ENCODE data around the gene SMG6.
A peak's percentile ranks its signal among the peaks of the same experiment; 100 is the strongest.

SMG6 gene

DNA sequence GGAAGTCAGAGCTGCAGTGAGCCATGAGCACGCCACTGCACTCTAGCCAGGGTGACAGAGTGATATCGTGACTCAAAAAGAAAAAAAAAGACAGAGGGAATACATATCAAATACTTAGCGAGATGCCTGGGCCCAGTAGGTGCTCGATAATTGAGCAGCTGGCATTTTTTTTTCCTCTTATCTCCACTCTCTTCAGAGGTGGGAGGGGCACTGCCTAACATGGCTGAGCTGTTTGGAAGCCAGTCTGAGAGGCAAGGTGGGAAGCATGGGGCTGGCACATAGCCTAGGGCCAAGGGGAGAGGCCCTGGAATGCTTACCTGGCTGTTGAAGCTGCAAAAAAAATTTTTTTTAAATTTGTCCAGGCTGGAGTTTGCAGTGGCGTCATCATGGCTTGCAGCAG, 210.2 kb downstream of the SMG6 start:
- no peak for DNase-seq

DNA sequence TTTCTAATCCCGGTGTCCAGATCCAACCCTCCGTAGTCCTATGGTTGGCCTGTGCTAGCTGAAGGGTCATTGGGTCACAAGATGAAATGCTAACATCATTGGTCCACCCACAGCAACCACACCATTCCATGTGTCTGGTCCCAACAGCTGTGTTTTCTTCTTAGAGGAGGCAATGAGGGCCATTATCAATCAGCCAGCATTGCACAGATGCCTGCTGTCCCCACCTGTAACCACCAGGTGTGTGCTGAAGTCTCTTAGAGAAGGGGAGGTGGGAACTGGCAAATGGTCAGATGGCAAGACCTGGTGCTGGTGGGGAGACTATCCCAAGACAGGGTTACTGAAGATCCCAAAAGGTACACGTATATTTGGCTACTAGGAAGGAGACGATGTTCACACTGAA, 211.3 kb downstream of the SMG6 start:
- DNase-seq: no peak

DNA sequence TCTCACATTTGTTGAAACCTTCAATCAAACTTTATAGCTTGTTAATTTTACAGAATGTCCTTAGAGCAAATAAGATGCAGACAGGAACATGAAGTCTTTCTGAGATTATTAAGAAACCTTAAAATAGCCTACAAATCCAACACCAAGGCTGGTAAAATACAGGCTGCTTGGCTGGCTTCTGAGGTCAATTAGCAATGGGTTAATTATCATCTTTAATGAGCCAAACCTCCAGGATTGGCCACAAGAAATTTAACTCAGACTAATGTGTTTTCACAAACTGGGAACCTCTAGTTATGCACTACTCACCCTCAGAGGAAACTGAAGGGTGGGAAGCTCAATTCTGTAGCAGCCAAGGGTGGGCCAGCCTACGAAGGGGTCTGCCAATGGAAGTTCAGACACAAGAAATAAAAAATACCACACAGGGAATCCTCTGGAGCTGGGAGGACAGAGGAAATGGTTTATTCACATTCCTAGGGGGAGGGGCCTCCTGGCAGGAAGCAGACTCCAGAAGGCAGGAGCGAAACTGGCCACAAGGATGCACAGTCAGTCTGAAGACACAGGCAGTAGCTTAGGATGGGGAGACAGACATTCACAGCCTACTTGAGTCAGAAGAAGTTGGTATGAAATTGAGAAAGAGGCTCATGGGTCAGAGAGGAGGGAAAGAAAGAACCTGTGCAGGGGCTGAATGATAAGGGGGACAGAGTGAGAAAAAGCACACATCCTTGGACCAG, 212.6 kb downstream of the SMG6 start:
- no peak for DNase-seq

DNA sequence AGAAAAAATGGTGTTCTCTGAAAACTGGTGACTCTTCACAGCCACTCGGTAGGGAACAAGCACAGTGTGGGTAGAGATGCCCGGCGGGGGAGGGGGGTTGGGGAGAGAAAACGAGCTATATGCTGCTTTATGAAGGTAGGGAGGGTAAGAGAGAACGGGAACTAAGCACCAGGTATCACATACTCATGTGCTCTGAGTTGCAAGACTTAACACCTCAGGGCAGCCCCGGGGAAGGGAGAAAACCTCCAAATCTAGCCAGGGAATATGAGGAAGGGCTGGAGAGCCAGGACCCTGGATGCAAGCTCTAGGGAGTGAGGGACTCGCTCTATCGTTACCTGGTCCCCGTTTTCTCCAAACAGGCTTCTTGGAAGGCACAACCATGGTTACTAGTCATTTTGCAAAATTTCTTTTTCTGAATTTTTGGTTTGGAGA, 213.4 kb downstream of the SMG6 start:
- DNase-seq: peak; percentile 28 to 29

DNA sequence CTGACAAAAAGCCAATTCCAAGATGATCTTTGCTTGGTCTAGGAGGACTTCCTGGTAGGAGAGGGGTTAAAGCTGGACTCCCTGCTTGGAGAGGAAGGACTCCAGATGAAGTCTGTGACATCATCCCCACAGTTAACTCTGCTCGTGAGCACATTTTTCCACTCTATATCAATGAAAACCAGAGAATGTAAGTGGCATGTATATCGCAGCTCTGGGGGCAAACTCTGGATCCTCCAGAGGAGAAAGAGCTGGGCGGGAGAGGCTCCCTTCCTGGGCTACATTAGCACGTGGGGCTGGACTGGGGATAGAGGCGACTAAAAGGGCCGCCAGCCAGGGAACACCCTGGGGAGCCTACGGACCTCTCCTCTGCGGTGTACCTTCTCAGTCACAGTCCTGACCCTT, 214.6 kb downstream of the SMG6 start:
- DNase-seq: no peak

DNA sequence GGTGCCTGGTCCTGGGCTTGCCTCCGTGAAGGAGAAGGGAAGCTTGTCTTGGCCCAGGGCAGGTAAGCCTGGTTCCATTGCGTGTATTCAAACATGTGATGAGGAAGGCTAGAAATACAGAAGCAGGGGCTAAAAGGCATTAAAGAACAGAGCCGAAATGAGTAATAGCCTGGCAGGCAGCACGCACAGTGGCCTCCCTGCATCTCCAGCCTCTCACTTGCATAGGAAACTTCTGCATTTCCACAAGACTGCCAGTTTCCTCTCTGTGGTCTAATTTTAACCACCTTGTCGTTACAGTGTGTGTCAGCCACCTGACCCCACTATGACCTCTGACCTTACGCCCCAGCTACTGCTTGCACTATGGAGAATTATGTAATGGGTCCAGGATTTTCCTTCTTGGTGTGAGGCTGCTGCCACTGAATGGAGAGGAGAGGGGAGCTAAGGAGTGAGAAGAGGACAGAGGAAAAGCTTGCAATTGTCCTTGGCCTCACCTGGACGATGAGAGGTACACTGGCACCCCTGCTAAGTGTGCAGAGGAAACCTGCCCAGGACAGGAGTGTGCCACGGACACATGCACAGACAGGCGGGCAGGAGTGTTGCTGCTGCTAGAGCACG, 215.9 kb downstream of the SMG6 start:
- DNase-seq: peak; percentile 38 to 41

DNA sequence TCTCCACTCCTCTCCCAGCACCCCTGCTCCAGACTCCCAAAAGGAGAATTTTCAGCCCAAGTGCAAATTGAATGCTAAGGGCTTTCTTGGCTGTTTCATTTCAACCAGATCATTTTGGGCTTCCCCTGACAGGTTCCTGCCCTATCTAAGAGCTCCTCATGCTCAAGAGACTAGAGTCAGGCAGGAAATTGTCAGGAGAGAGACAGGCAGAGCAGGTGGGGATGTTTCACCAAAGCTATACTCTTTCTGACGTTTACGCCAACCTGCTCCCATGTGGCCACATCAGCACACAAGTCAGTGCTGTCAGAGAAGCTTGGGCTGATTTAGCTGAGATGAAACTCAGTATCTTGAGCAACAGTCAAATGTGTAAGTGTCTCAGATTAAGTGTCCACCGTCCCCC, 217.3 kb downstream of the SMG6 start:
- no peak for DNase-seq

DNA sequence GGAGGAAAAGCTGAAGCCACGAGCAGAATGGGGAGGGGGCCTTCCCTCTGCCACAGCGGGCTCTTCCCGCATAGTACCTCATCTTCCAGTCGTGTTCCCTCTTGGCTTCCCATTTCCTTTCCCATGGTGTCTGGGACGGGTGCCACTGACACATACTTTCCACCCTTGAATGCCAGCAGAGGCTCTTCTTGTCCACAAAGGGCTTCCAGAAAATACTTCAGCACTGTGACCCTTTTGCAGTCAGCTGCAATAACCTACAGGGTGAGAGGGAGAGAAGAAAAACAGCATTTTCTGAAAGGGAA, 218.0 kb downstream of the SMG6 start:
- no peak for DNase-seq

DNA sequence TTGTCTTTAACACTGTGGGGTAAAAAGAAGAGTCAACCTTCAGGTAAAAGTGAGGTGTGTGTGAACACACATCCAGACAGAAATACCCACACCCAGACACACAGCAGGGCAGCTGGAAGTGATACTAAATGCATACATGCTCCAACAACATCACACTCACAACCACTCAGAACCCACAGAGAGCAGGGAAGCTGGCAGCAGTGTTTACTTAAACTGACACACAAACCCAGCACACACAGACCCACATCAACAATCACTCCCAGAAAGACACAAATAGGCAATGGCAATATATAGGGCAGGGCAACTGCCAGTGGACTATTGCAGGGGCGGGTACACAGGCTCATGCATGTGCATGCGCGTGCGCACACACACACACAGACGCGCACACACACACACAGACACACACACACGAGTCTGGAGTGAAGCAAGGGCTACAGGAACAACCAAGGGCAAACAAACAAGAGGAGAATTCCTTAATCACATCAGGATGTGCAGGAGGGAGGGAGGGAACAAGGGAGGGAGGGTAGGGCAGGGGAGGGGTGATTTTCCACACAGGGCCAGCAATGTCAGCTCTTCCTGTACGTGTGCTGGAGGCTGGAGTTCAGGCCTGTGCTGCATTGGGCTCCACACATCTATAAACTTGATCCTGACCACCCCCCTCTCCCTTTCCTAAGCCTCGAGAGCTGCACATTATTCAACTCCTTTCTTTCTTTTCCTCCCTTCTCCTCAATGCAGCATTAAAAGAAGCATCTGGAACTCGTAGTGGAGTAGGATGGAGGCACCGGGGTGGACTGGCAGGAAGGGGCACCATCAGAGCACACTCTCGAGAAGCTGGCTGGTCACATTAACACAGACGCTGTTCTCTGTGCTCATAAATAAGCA, 218.6 kb downstream of the SMG6 start:
- no peak for DNase-seq

DNA sequence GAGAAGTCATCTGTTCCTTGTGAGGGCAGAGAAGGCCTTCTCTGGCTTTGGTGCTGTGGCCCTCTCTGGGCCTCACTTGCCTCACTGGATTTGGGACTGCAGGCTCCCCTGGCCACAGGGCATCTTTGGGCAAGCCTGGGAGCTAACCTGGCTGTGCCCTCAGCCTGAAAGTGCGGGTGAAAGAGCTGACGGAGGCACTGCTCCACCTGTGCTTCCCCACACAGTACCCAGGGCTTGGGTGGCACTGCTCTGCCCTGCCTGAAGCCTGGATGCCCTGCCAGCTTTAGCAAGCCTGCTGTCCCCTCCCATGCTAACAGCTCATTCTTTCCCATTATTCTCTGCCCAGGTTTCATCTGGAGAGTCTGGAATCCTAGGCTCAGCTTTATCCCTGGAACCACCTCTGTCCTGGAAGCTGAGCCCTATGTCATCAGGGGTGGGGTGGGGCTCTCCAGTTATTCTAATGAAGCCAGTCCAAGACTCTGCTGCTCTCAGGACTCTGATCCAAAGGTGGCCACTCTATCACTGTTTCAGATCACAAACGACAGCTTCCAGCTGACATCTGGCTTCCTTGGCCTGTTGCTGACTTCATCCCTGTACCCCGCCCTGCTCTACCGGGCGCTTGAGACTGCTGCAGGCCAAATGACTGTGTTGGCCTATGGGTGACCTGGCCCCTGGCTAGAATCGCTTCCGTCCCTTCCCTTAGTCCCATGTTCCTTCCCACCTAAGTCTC, 219.4 kb downstream of the SMG6 start:
- DNase-seq: no peak

DNA sequence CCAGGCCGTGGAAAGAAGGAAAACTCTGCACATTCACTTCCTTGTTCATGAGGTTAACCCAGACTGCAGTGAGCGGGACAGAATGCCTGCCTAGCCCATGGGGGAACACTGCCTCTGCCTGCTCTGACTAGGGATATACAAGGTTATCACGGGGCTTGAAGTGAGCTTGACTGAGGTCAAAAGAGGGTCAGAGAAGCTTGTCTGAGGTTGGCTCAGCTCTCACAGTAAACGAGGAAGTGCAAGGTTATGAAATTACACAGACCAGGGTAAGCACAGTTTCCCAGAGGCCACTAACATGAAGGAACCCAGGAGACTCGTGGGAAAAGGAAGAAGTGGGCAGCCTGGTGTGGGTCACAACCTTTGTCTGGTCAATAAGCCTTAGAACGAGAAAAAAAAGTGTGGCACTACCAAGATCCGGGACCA, 220.0 kb downstream of the SMG6 start:
- no peak for DNase-seq

DNA sequence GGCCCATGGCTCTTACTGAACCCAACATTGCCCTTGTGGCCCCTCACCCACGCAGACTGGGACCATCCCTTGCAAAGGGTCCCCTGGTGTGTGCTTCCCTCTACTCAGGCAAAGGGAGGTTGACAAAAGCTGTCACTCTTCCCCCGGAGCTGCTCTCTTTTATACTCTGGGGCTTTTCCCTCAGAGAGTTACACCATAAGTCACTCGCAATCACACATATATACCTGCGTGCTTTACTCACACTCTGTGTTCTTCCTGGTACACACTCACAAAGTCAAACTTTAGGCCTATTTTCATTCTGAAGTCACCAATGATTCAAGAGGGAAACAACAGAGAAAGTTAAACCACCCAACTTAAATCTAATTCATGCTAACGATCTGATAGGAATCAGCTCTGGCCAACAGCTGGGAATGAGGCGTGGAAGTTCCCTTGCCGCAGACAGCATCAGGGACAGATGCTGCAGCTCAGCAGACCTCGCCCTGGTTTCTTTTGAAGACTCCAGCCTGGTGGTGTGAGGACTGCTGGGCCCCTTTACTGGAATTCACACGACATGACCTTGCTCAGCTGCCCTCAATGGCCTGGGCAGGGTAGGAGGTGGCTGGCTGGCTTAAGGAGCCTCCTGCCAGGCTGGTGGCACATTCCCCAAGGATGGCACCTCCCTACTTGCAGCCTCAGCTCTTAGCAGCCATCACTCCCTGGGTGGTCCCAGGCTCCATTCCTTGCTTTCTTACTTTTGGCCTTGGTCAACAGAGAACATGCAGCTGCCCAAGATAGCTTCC, 221.4 kb downstream of the SMG6 start:
- no peak for DNase-seq

DNA sequence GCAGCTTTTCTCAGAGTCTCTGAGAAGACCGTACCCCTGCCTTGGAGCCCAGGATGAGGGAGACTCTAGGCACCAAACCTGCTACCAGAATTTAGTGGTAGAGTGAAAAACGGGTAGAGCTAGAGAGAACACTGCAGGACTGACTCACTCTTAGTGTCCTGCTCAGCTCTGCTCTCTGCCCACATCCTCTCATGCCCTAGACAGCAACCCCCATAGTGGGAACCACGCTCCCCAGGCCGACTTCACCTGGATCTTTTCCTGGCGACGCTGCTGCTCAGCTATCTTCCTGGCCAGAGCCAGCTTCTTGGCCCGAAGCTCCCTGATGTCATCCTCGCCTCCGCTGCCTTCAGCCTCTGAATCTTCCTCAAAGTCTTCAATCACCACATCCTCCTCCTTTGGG, 222.0 kb downstream of the SMG6 start:
- no peak for DNase-seq

DNA sequence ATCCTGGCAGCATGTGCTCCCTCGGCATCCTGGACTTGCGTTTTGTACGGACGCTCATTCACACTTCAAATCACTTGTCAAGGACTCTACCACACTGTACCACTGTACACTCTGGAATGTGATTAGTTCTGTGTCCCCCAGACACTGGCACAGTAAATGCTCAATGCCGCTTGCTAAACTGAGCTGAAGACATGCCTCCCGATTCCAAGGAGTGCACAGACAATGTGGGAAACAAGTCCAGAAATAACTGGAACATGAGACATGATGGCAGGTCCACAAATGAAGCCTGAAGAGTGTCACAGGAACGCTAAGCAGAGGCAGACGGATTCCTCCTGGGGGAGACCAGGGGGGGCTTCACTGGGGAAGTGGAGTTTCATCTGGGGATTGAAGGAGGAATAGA, 226.5 kb downstream of the SMG6 start:
- DNase-seq: no peak

DNA sequence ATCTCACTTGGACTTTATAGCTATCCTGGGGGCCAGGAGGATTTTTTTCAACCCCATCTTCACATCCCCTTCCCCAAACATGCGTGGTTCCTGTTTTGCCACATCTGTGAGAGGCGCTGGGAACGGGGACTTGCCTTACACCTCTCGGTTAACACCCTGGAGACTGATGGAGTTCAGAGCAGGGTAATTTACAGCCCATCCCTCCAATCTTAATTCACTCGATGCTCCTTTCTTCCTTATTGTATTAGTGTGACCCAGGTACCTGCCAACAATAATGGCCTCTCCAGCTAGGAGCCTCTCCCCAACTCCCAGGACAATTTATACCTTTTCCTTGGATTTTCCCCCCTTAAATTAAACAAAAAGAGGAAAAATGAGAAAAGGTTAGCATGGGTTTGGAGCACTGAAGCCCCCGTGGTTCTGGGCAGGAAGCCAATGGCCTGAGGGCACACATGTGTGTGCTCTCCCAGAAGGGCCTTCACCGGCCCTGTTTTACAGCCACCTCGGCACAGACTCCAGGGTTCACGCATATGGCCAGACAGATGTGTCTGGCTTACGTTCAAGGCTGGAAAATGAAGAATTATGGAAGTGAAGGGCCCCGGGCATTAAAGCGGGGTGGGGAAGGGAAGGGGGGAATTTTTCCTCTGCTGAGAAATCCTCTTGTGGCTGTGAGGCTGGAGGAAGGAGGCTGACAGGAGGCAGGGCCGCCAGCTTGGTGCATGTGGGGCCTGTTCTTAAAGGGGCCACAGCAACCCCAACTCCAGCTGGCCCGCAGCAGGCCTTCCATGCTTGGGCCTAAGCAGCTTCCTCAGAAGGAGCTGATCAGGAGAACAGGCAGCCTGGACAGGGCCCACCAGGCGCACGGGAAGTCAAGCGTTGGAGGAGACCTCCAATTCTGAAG, 227.2 kb downstream of the SMG6 start:
- no peak for DNase-seq

DNA sequence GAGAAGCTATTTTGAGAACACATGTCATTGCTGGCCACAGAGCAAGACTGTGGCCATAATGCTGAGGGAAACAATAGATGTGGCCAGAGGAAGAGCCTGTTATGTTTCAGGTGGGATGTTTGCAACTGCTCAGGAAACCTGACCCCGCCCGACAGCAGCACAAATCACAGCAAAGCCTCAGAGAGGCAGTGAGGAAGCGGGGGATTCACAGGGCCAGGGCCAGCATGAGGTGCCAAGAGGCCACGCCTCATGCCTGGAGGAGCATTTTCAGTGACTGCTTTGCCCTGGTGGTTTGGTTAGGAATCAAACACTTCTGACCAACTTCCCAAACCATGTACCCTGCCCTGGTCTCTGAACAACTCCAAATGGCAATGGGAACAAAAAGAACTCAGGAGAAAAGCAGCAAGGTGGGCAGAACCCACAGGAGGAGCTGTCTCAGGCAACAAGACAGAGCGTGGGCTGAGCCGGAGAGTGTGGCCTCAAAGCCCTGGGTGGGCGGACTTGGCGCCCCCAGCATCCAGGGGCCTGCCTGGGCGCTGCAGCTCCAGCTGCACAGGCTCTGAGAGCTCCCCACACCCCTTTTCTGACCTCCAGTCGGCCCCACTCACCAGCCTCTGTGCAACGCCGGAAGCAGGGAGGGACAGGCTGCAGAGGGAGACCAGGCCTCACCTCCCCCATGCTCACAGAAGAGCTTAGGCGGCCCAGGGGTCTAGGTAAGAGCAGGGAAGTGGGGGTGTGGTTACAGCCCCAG, 228.1 kb downstream of the SMG6 start:
- no peak for DNase-seq

DNA sequence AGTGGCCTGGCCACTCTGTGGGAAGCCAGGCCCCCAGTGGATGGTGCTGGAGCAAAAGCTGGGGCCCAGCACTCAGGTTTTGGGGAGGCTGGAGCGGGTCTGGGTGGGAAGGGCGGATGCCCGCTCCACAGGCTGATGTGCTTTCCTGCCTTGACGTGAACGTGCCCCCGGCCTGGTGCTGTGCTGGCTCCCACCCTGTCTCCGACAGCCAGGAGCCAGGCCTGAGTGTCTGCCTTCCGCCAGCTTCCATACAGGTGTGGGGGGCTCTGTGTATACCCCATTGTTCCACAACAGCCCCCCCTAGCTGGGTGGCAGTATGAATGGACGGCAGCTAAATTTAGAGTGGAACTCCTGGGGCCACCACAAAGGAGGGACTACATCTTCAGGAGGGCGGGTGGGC, 228.7 kb downstream of the SMG6 start:
- no peak for DNase-seq

DNA sequence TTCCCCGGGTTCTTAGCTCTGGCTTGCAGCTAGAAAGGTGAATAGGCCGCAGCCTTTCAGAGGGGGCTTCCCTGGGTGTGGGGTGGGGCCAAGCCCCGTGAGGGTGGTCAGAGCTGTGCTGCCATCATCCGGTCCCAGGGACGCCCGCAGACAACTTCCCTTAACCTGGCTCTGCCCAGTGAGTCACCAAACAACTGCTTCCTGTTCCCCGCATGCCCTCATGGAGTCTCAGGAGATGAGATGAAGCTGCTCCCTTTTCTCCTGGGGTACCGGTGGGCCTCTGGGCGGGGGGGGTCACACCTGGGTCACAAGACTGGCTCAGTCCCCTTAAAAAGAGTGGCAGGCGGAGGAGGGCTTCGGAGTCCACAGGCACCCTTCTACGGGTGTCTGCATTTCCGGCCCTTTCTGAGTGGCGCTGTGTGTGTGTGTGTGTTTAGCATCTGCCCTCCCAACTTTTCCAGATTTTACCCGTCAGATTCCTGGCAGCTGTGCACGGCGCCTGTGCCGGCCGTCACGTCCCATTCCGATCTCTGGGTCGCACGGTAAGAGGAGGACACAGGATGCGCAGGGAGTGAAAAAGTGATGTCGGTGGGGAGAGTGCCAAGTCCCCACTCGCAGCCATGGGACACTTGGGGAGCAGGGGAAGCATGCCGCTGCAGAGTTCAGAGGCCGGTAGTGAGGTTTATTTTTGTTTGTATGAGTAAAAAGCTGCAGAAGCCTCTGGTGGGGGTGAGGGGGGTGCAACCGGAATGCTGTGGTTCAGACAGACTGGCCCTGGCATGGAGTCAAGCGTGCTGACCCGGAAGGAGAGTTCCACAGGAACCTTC, 231.9 kb downstream of the SMG6 start:
- DNase-seq: no peak

DNA sequence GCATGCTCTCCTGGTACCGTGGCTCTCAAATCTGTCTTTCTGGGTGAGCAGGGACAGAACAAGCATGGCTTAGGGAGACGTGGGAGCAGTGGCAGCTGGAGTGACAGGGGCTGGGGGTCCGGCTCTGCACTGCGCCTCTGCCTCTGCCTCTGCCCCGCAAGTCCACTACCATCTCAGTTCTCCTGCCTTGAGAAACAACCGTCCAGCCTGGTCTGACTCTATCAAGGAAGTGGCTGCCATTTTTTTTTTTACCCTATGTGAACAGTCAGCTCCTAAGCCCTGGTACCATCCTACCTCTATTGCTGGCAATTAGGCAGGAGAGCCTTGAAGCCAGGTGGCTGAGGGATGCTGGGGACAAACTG, 232.6 kb downstream of the SMG6 start:
- no peak for DNase-seq
